Measurements from ENCODE around the gene CLMN.

GRCh38 chr14:95235351-95235750 is 84.4 kb downstream of the CLMN start:
- TF ChIP-seq, protein P1, sequence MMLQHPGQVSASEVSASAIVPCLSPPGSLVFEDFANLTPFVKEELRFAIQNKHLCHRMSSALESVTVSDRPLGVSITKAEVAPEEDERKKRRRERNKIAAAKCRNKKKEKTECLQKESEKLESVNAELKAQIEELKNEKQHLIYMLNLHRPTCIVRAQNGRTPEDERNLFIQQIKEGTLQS (IDR thresholded peaks at IDR 0.05), result no peak
- TF ChIP-seq, protein P1 (CRISPR knock-in tag; conservative IDR thresholded peaks at IDR 0.05), result no peak
- no peak for TF ChIP-seq ZNF696 (CRISPR knock-in tag; conservative IDR thresholded peaks at IDR 0.05)
- TF ChIP-seq, protein P2, sequence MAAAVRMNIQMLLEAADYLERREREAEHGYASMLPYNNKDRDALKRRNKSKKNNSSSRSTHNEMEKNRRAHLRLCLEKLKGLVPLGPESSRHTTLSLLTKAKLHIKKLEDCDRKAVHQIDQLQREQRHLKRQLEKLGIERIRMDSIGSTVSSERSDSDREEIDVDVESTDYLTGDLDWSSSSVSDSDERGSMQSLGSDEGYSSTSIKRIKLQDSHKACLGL (CRISPR knock-in tag; IDR thresholded peaks at IDR 0.05; ENCODE audit: borderline replicate concordance, poor library complexity, severe bottlenecking), result no peak
- TF ChIP-seq MAFF (IDR thresholded peaks at IDR 0.05; ENCODE audit: low read length), result no peak
- TF ChIP-seq GABPA (tag; conservative IDR thresholded peaks at IDR 0.05; ENCODE audit: low read depth), result no peak
- TF ChIP-seq ZNF217 (CRISPR knock-in tag; IDR thresholded peaks at IDR 0.05), result no peak
- TF ChIP-seq, protein P3, sequence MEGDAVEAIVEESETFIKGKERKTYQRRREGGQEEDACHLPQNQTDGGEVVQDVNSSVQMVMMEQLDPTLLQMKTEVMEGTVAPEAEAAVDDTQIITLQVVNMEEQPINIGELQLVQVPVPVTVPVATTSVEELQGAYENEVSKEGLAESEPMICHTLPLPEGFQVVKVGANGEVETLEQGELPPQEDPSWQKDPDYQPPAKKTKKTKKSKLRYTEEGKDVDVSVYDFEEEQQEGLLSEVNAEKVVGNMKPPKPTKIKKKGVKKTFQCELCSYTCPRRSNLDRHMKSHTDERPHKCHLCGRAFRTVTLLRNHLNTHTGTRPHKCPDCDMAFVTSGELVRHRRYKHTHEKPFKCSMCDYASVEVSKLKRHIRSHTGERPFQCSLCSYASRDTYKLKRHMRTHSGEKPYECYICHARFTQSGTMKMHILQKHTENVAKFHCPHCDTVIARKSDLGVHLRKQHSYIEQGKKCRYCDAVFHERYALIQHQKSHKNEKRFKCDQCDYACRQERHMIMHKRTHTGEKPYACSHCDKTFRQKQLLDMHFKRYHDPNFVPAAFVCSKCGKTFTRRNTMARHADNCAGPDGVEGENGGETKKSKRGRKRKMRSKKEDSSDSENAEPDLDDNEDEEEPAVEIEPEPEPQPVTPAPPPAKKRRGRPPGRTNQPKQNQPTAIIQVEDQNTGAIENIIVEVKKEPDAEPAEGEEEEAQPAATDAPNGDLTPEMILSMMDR (IDR thresholded peaks at IDR 0.05 in 2 of 3, conservative IDR thresholded peaks at IDR 0.05 in 1 of 3; ENCODE audit: insufficient read depth in 2 of 3, low read depth in 1 of 3, low read length in 3 of 3), result no peak
- no peak for TF ChIP-seq ZBTB7A (IDR thresholded peaks at IDR 0.05; ENCODE audit: borderline replicate concordance, control insufficient read depth, low read depth, low read length)
- no peak for TF ChIP-seq MAZ (CRISPR knock-in tag; conservative IDR thresholded peaks at IDR 0.05 in 1 of 2, IDR thresholded peaks at IDR 0.05 in 1 of 2)
- no peak for TF ChIP-seq SAFB (IDR thresholded peaks at IDR 0.05; ENCODE audit: borderline replicate concordance, low read depth, low read length)
- TF ChIP-seq SRF (CRISPR knock-in tag; IDR thresholded peaks at IDR 0.05), result no peak
- TF ChIP-seq RAD21 (CRISPR knock-in tag; conservative IDR thresholded peaks at IDR 0.05 in 1 of 2, IDR thresholded peaks at IDR 0.05 in 1 of 2), result no peak
- TF ChIP-seq CEBPB (tag; IDR thresholded peaks at IDR 0.05), result no peak
- no peak for TF ChIP-seq RBM22 (IDR thresholded peaks at IDR 0.05; ENCODE audit: low read depth, low read length, poor library complexity, severe bottlenecking)

Data from K562 (cell line).